Astrocyte of the spinal cord (primary cell): ENCODE data around the gene METTL25B.

Source experiments
- DNase-seq: peaks from one replicate; pipeline ENCODE4 v3.0.0; 2011; ENCODE audit warnings: low read depth, low spot score
- H3K4me3 ChIP-seq: 2 replicates; pipeline ENCODE4 v1.5.1; 2011; ENCODE audit warnings: low read depth, mild to moderate bottlenecking, low read length, moderate library complexity
- CTCF ChIP-seq: IDR thresholded peaks from 2 replicates; pipeline ENCODE4 v1.5.1; 2012; ENCODE audit warnings: low read depth, mild to moderate bottlenecking, low read length, inconsistent platforms
- in situ Hi-C: cut with HindIII; loops from 2 replicates; pipeline ENCODE4 v1.10.0; 2017; ENCODE audit warnings: low sequenced_read_pairs

METTL25B gene

GRCh38 chr1:156705918-156706656 is 22.2 kb upstream of the METTL25B start:
- in situ Hi-C loops = no loop called here
- peak overlapping the region; percentile 41 for H3K4me3 ChIP-seq
- peak; percentile 82 for TF ChIP-seq CTCF
- DNase-seq = peak; percentile 39

- no peak for TF ChIP-seq CTCF
- in situ Hi-C loops = no loop called here
- peak; percentile 40 for DNase-seq
- H3K4me3 ChIP-seq = peak overlapping the region; percentile 41
Measured at GRCh38 chr1:156706657-156707416, 21.4 kb upstream of the METTL25B start.

GRCh38 chr1:156707417-156708217 is 20.7 kb upstream of the METTL25B start:
- DNase-seq = no peak
- TF ChIP-seq CTCF = no peak
- in situ Hi-C loops = no loop called here

GRCh38 chr1:156708218-156708661 is 20.0 kb upstream of the METTL25B start:
- in situ Hi-C loops = no loop called here
- TF ChIP-seq CTCF = no peak
- DNase-seq = no peak
- H3K4me3 ChIP-seq = no peak overlapping the region

More at GRCh38 chr1:156707417-156708217, 20.7 kb upstream of the METTL25B start:
- H3K4me3 ChIP-seq = no peak overlapping the region

- H3K4me3 ChIP-seq = no peak overlapping the region
- in situ Hi-C loops = no loop called here
- no peak for DNase-seq
- TF ChIP-seq CTCF = no peak
Measured at GRCh38 chr1:156709031-156709430, 19.2 kb upstream of the METTL25B start.

GRCh38 chr1:156709757-156710489 is 18.3 kb upstream of the METTL25B start:
- H3K4me3 ChIP-seq = no peak overlapping the region
- DNase-seq = peak; percentile 61
- no peak for TF ChIP-seq CTCF
- in situ Hi-C loops = no loop called here
